GM23338 (cell line): ENCODE results near the gene GAR1.
A peak's percentile ranks its signal among the peaks of the same experiment; 100 is the strongest.

Experiments used
- CREB1 ChIP-seq: fragments of 250-450 bp; sonication (Bioruptor Pico); IDR thresholded peaks from 2 replicates; pipeline ENCODE4 v1.5.0; 2020; ENCODE audit warnings: low read depth, mild to moderate bottlenecking, moderate library complexity
- CTCF ChIP-seq, 2 experiments: fragments of 200-600 bp in 1 of 2; sonication (generic) in 1 of 2; conservative IDR thresholded peaks; 2 replicates each; pipeline versions ENCODE4 v1.5.1 to v1.6.1; 2016 to 2017; ENCODE audit warnings: antibody characterized with exemption in 2 of 2, low read depth in 2 of 2, mild to moderate bottlenecking in 2 of 2, moderate library complexity in 1 of 2
- ETS1 ChIP-seq: IDR thresholded peaks from 2 replicates; pipeline ENCODE4 v1.6.1; 2016; ENCODE audit warnings: antibody characterized with exemption
- EZH2 ChIP-seq: fragments of 200-600 bp; sonication (generic); IDR thresholded peaks from one replicate; pipeline ENCODE4 v1.8.0; 2017; ENCODE audit warnings: antibody characterized with exemption, mild to moderate bottlenecking, low read depth; ENCODE audit not compliant: unreplicated experiment
- POLR2AphosphoS5 ChIP-seq: IDR thresholded peaks from 2 replicates; pipeline ENCODE4 v1.6.1; 2016; ENCODE audit warnings: antibody characterized with exemption, low read depth
- STAT1 ChIP-seq: IDR thresholded peaks from one replicate; pipeline ENCODE4 v1.6.1; 2016; ENCODE audit warnings: antibody characterized with exemption; ENCODE audit not compliant: unreplicated experiment
- ZNF331 ChIP-seq: fragments of 250-450 bp; sonication (Bioruptor Pico); IDR thresholded peaks from 2 replicates; pipeline ENCODE4 v1.5.0; 2020; ENCODE audit warnings: low read depth, mild to moderate bottlenecking, moderate library complexity
- ZNF462 ChIP-seq: fragments of 250-450 bp; sonication (Bioruptor Pico); IDR thresholded peaks from 2 replicates; pipeline ENCODE4 v1.5.0; 2020; ENCODE audit warnings: mild to moderate bottlenecking, moderate library complexity

- TF ChIP-seq CTCF (conservative IDR thresholded peaks at IDR 0.05; ENCODE audit: low read depth in 2 of 2) = no peak
- TF ChIP-seq POLR2AphosphoS5 = no peak
- TF ChIP-seq EZH2 = no peak
- no peak for TF ChIP-seq ETS1
- TF ChIP-seq ZNF331 (CRISPR knock-in tag) = no peak
- peak; percentile 23; the same call in 1 of the 2 replicates for TF ChIP-seq CREB1 (CRISPR knock-in tag)
- TF ChIP-seq ZNF462 (CRISPR knock-in tag) = no peak
- TF ChIP-seq STAT1 = no peak
These were observed 4.8 kb upstream of the GAR1 start for GRCh38 chr4:109810552-109811387.
